HL-60 (cell line): ENCODE data around the gene LEKR1.

Source experiments
- DNase-seq, 2 experiments: peaks; one replicate each; pipeline ENCODE4 v3.0.0-alpha.2; 2010 to 2020; ENCODE audit warnings: low read depth in 1 of 2, low spot score in 1 of 2
- H3K27ac ChIP-seq: fragments of 250-450 bp; sonication (Bioruptor Pico); replicated peaks from 2 replicates; pipeline ENCODE4 v1.5.1; 2020; ENCODE audit warnings: mild to moderate bottlenecking, moderate library complexity
- H3K27me3 ChIP-seq: fragments of 250-450 bp; sonication (Bioruptor Pico); 2 replicates; pipeline ENCODE4 v1.5.1; 2021; ENCODE audit warnings: mild to moderate bottlenecking, moderate library complexity; ENCODE audit not compliant: insufficient read depth, poor library complexity, severe bottlenecking
- H3K4me3 ChIP-seq: replicated peaks from 2 replicates; pipeline ENCODE4 v1.5.1; 2011; ENCODE audit warnings: mild to moderate bottlenecking, control low read depth, low read length; ENCODE audit not compliant: insufficient read depth
- GABPA ChIP-seq: IDR thresholded peaks from 2 replicates; pipeline ENCODE4 v1.6.1; 2012; ENCODE audit warnings: low read depth
- POLR2AphosphoS5 ChIP-seq: IDR thresholded peaks from 2 replicates; pipeline ENCODE4 v1.6.1; 2012; ENCODE audit warnings: low read depth
- SPI1 ChIP-seq: IDR thresholded peaks from 2 replicates; pipeline ENCODE4 v1.6.1; 2012; ENCODE audit warnings: low read depth, mild to moderate bottlenecking, borderline replicate concordance
- TF ChIP-seq, protein P1 (sequence below): IDR thresholded peaks from one replicate; pipeline ENCODE4 v1.5.1; 2011; ENCODE audit warnings: low read length, control low read depth, inconsistent platforms; ENCODE audit not compliant: insufficient read depth
- TF ChIP-seq, protein P2 (sequence below): IDR thresholded peaks from 2 replicates; pipeline ENCODE4 v1.6.1; 2012; ENCODE audit warnings: low read depth; ENCODE audit not compliant: insufficient replicate concordance

LEKR1 gene

DNA sequence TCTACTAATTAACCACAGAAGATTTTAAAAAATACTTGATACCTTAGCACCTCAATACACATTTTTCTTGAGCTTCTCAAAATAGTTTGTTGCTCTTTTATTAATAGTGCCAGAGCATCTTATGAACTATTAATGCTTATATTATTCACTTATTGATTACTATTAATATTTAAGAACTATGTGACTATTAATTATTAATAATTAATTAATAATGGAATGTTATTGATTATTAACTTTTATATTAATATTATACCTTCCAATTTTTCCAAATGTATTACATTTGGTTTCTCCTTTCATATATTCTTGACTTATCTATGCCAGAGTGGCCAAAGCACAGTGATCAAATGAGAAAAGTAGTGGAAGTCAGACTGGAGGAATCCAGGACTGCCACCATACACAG lies 195.5 kb downstream of the LEKR1 start:
- DNase-seq, result no peak
- H3K4me3 ChIP-seq, result no peak overlapping the region

DNA sequence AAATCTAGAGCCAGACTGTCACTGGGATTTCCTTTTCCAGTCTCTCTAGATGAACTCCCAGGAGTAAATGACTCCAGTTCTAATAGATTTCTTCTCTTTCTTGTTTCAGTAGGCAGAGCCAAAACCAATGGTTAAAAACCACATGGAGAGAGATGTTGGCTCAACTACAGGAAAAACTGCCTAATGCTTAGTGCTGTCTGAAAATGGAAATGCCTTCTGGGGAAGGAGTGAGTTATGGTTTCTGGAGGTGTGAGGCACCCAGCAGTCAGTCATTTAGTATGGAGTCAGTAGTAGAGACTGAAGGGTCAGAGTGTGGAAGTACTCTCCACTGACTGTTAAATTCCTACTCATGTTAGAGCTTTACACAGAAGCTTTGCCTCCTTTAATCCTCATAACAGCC lies 197.1 kb downstream of the LEKR1 start:
- Histone ChIP-seq H3K27me3 (no peaks in the 10 kb centered on the region), H3K4me3 (no peak overlapping the region), H3K27ac (no peak overlapping the region)
- TF ChIP-seq, protein P1, sequence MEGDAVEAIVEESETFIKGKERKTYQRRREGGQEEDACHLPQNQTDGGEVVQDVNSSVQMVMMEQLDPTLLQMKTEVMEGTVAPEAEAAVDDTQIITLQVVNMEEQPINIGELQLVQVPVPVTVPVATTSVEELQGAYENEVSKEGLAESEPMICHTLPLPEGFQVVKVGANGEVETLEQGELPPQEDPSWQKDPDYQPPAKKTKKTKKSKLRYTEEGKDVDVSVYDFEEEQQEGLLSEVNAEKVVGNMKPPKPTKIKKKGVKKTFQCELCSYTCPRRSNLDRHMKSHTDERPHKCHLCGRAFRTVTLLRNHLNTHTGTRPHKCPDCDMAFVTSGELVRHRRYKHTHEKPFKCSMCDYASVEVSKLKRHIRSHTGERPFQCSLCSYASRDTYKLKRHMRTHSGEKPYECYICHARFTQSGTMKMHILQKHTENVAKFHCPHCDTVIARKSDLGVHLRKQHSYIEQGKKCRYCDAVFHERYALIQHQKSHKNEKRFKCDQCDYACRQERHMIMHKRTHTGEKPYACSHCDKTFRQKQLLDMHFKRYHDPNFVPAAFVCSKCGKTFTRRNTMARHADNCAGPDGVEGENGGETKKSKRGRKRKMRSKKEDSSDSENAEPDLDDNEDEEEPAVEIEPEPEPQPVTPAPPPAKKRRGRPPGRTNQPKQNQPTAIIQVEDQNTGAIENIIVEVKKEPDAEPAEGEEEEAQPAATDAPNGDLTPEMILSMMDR, result no peak
- TF ChIP-seq GABPA, result no peak
- no peak for TF ChIP-seq SPI1
- no peak for TF ChIP-seq POLR2AphosphoS5
- TF ChIP-seq, protein P2, sequence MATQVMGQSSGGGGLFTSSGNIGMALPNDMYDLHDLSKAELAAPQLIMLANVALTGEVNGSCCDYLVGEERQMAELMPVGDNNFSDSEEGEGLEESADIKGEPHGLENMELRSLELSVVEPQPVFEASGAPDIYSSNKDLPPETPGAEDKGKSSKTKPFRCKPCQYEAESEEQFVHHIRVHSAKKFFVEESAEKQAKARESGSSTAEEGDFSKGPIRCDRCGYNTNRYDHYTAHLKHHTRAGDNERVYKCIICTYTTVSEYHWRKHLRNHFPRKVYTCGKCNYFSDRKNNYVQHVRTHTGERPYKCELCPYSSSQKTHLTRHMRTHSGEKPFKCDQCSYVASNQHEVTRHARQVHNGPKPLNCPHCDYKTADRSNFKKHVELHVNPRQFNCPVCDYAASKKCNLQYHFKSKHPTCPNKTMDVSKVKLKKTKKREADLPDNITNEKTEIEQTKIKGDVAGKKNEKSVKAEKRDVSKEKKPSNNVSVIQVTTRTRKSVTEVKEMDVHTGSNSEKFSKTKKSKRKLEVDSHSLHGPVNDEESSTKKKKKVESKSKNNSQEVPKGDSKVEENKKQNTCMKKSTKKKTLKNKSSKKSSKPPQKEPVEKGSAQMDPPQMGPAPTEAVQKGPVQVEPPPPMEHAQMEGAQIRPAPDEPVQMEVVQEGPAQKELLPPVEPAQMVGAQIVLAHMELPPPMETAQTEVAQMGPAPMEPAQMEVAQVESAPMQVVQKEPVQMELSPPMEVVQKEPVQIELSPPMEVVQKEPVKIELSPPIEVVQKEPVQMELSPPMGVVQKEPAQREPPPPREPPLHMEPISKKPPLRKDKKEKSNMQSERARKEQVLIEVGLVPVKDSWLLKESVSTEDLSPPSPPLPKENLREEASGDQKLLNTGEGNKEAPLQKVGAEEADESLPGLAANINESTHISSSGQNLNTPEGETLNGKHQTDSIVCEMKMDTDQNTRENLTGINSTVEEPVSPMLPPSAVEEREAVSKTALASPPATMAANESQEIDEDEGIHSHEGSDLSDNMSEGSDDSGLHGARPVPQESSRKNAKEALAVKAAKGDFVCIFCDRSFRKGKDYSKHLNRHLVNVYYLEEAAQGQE, result no peak
- no peak for DNase-seq

More for the DNA sequence above, 195.5 kb downstream of the LEKR1 start:
- Histone ChIP-seq H3K27me3 (no peaks in the 10 kb centered on the region), H3K27ac (no peak overlapping the region)
- no peak for TF ChIP-seq POLR2AphosphoS5
- no peak for TF ChIP-seq GABPA
- no peak for TF ChIP-seq SPI1
- TF ChIP-seq, protein P2, result no peak
- TF ChIP-seq, protein P1, result no peak

DNA sequence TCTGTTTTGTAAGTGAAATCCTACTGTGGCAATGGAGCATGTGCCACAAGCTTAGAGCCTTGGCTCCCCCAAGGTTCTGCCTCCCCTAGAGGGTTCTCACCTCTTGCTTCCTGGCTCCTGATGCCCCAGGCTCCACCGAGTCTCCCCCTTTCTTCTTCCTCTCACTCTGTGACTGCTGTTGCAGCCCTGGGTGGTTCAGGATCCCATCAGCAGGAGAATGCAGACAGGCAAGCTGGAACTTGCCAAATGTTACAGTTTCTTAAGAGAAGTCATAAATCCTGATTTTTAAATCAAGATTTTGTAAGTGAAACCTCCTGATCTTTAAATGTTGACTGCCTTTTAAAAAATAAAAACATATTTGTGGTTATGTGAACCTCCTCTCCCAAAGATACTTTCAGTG lies 199.9 kb downstream of the LEKR1 start:
- no peak overlapping the region for H3K27ac ChIP-seq
- TF ChIP-seq, protein P2, result no peak
- TF ChIP-seq SPI1 (no peak), GABPA (no peak), POLR2AphosphoS5 (no peak)
- TF ChIP-seq, protein P1, result no peak
- DNase-seq, result no peak
- no peaks in the 10 kb centered on the region for H3K27me3 ChIP-seq
- no peak overlapping the region for H3K4me3 ChIP-seq
